Peyer's patch (tissue), 4 donors: ENCODE data around the gene IGSF11.

Experiments
- POLR2A ChIP-seq, 2 donors: fragments of 450-650 bp; IDR thresholded peaks; one replicate each; pipeline ENCODE4 v1.5.1; 2017; ENCODE audit warnings: antibody characterized with exemption in 2 of 2, mild to moderate bottlenecking in 2 of 2, moderate library complexity in 2 of 2
- TF ChIP-seq, protein P1 (sequence below), 6 experiments: fragments of 450-650 bp in 4 of 6; fragments of 200-600 bp in 2 of 6; sonication (generic) in 1 of 6; IDR thresholded peaks; one replicate each; pipeline ENCODE4 v1.5.1; 2017 to 2019; ENCODE audit warnings: antibody characterized with exemption in 6 of 6, mild to moderate bottlenecking in 3 of 6, moderate library complexity in 1 of 6

GRCh38 chr3:118932822-118933558 lies 101.7 kb downstream of the IGSF11 start:
- no peak for TF ChIP-seq POLR2A (IDR thresholded peaks at IDR 0.05)
- TF ChIP-seq, protein P1, sequence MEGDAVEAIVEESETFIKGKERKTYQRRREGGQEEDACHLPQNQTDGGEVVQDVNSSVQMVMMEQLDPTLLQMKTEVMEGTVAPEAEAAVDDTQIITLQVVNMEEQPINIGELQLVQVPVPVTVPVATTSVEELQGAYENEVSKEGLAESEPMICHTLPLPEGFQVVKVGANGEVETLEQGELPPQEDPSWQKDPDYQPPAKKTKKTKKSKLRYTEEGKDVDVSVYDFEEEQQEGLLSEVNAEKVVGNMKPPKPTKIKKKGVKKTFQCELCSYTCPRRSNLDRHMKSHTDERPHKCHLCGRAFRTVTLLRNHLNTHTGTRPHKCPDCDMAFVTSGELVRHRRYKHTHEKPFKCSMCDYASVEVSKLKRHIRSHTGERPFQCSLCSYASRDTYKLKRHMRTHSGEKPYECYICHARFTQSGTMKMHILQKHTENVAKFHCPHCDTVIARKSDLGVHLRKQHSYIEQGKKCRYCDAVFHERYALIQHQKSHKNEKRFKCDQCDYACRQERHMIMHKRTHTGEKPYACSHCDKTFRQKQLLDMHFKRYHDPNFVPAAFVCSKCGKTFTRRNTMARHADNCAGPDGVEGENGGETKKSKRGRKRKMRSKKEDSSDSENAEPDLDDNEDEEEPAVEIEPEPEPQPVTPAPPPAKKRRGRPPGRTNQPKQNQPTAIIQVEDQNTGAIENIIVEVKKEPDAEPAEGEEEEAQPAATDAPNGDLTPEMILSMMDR (IDR thresholded peaks at IDR 0.05), result no peak
